MM.1S (cell line): Measurements from ENCODE around the gene FAM114A1.

Experiments
- DNase-seq: peaks from one replicate; pipeline ENCODE4 v3.0.0-alpha.2; 2015
- H2AFZ ChIP-seq: fragments of 300-600 bp; sonication (generic); 2 replicates; pipeline ENCODE4 v1.6.0; 2016; ENCODE audit warnings: antibody characterized with exemption, low read length
- H3F3A ChIP-seq: fragments of 300-600 bp; sonication (generic); 2 replicates; pipeline ENCODE4 v1.6.1; 2016; ENCODE audit warnings: mild to moderate bottlenecking, antibody characterized with exemption, low read length, moderate library complexity, mixed read lengths; ENCODE audit not compliant: insufficient read depth
- H3K27ac ChIP-seq: fragments of 300-600 bp; sonication (generic); 2 replicates; pipeline ENCODE4 v1.5.1; 2016; ENCODE audit warnings: mild to moderate bottlenecking, low read length
- H3K27me3 ChIP-seq: fragments of 300-600 bp; sonication (generic); replicated peaks from 2 replicates; pipeline ENCODE4 v1.6.0; 2016; ENCODE audit warnings: low read length; ENCODE audit not compliant: insufficient read depth
- H3K36me3 ChIP-seq: fragments of 300-600 bp; sonication (generic); replicated peaks from 2 replicates; pipeline ENCODE4 v1.6.1; 2016; ENCODE audit warnings: mild to moderate bottlenecking, low read length, mixed read lengths; ENCODE audit not compliant: insufficient read depth
- H3K4me1 ChIP-seq: fragments of 300-600 bp; sonication (generic); 2 replicates; pipeline ENCODE4 v1.6.1; 2016; ENCODE audit warnings: low read length, mixed read lengths
- H3K4me2 ChIP-seq: fragments of 300-600 bp; sonication (generic); 2 replicates; pipeline ENCODE4 v1.6.0; 2016; ENCODE audit warnings: low read depth, low read length
- H3K4me3 ChIP-seq: fragments of 300-600 bp; sonication (generic); 2 replicates; pipeline ENCODE4 v1.5.1; 2016; ENCODE audit warnings: low read length, mixed read lengths
- H3K79me2 ChIP-seq: fragments of 300-600 bp; sonication (generic); 2 replicates; pipeline ENCODE4 v1.6.1; 2016; ENCODE audit warnings: mixed run types, low read length, mixed read lengths
- H3K9ac ChIP-seq: fragments of 300-600 bp; sonication (generic); 2 replicates; pipeline ENCODE4 v1.6.1; 2016; ENCODE audit warnings: low read length, mixed read lengths
- H3K9me2 ChIP-seq: fragments of 300-600 bp; sonication (generic); replicated peaks from 2 replicates; pipeline ENCODE4 v1.6.1; 2016; ENCODE audit warnings: mild to moderate bottlenecking, low read length, mixed read lengths; ENCODE audit not compliant: insufficient read depth
- H3K9me3 ChIP-seq: fragments of 300-600 bp; sonication (generic); replicated peaks from 2 replicates; pipeline ENCODE4 v1.6.1; 2016; ENCODE audit warnings: mild to moderate bottlenecking, low read length, mixed read lengths; ENCODE audit not compliant: insufficient read depth
- H4K20me1 ChIP-seq: fragments of 300-600 bp; sonication (generic); 2 replicates; pipeline ENCODE4 v1.6.1; 2016; ENCODE audit warnings: mild to moderate bottlenecking, low read length, moderate library complexity, mixed read lengths; ENCODE audit not compliant: insufficient read depth
- CTCF ChIP-seq: fragments of 300-600 bp; sonication (generic); IDR thresholded peaks from 2 replicates; pipeline ENCODE4 v1.5.1; 2016; ENCODE audit warnings: antibody characterized with exemption, low read length, mixed read lengths
- EZH2 ChIP-seq: fragments of 300-600 bp; sonication (generic); optimal IDR thresholded peaks from 2 replicates; pipeline ENCODE3; 2017; ENCODE audit warnings: low read depth, mild to moderate bottlenecking, antibody characterized with exemption, low read length, mixed read lengths
- EZH2phosphoT487 ChIP-seq: fragments of 300-600 bp; sonication (generic); IDR thresholded peaks from 2 replicates; pipeline ENCODE4 v1.6.1; 2018; ENCODE audit warnings: antibody characterized with exemption, low read length

The FAM114A1 gene

GRCh38 chr4:38837334-38837733 lies 30.3 kb upstream of the FAM114A1 start:
- H3F3A ChIP-seq: no peaks in the 10 kb centered on the region
- H3K27ac ChIP-seq: no peak overlapping the region
- no peak for DNase-seq
- H4K20me1 ChIP-seq: no peaks in the 10 kb centered on the region
- no peaks in the 10 kb centered on the region for H3K36me3 ChIP-seq
- H3K79me2 ChIP-seq: peaks cover 12% of the 10 kb centered on the region
- no peaks in the 10 kb centered on the region for H3K9me3 ChIP-seq
- TF ChIP-seq CTCF: no peak
- TF ChIP-seq EZH2phosphoT487: no peak
- no peak for TF ChIP-seq EZH2
- H3K4me3 ChIP-seq: no peak overlapping the region
- H3K9ac ChIP-seq: no peak overlapping the region
- H3K27me3 ChIP-seq: no peaks in the 10 kb centered on the region
- H3K4me1 ChIP-seq: no peaks in the 10 kb centered on the region
- no peaks in the 10 kb centered on the region for H3K9me2 ChIP-seq
- H2AFZ ChIP-seq: no peak overlapping the region
- no peak overlapping the region for H3K4me2 ChIP-seq

- no peak overlapping the region for H3K27ac ChIP-seq
Observed at GRCh38 chr4:38837849-38838248, 29.8 kb upstream of the FAM114A1 start.

GRCh38 chr4:38842994-38843393 lies 24.6 kb upstream of the FAM114A1 start:
- Histone ChIP-seq H3K9me3 (no peaks in the 10 kb centered on the region), H3K27me3 (no peaks in the 10 kb centered on the region), H3K4me1 (no peaks in the 10 kb centered on the region), H3K79me2 (no peaks in the 10 kb centered on the region), H3K9me2 (no peaks in the 10 kb centered on the region), H4K20me1 (no peaks in the 10 kb centered on the region), H3K9ac (no peak overlapping the region), H3K4me3 (no peak overlapping the region), H2AFZ (no peak overlapping the region), H3K4me2 (no peak overlapping the region), H3F3A (no peaks in the 10 kb centered on the region), H3K36me3 (no peaks in the 10 kb centered on the region), H3K27ac (no peak overlapping the region)
- TF ChIP-seq CTCF: no peak
- no peak for DNase-seq

More at GRCh38 chr4:38837849-38838248, 29.8 kb upstream of the FAM114A1 start:
- TF ChIP-seq CTCF (no peak), EZH2phosphoT487 (no peak), EZH2 (no peak)
- no peak for DNase-seq
- Histone ChIP-seq H3K4me1 (no peaks in the 10 kb centered on the region), H3K9ac (no peak overlapping the region), H3K9me3 (no peaks in the 10 kb centered on the region), H3K36me3 (no peaks in the 10 kb centered on the region), H3K9me2 (no peaks in the 10 kb centered on the region), H3K27me3 (no peaks in the 10 kb centered on the region), H4K20me1 (no peaks in the 10 kb centered on the region), H3K4me3 (no peak overlapping the region), H3F3A (no peaks in the 10 kb centered on the region), H3K79me2 (peaks cover 7% of the 10 kb centered on the region), H3K4me2 (no peak overlapping the region), H2AFZ (no peak overlapping the region)
